BJ (cell line): Measurements from ENCODE around the gene KCTD13. TPM values are rescaled to one million over a fixed set of nuclear protein-coding genes. Genes with fewer than 3 reads are reported as not detected.
A peak's percentile ranks its signal among the peaks of the same experiment; 100 is the strongest.

ENCODE experiments used
- CTCF ChIA-PET: fragments of 350-600 bp; formaldehyde crosslinking; extraction: SDS; loops from one replicate; lab custom pipeline; 2021; ENCODE audit warnings: antibody characterized with exemption, inconsistent platforms; lab: Yijun Ruan, JAX
- POLR2A ChIA-PET: fragments of 300-600 bp; sonication (Branson Sonifier 250); formaldehyde crosslinking; extraction: SDS; loops from one replicate; lab custom pipeline; 2021; ENCODE audit warnings: antibody characterized with exemption; lab: Charles Lee
- DNase-seq: peaks from one replicate; pipeline ENCODE4 v3.0.0-alpha.2; 2011; ENCODE audit warnings: low read depth
- H3K27me3 ChIP-seq: 2 replicates; pipeline ENCODE4 v1.6.0; 2011; ENCODE audit warnings: low read length; ENCODE audit not compliant: control insufficient read depth, insufficient read depth
- H3K36me3 ChIP-seq: 2 replicates; pipeline ENCODE4 v1.5.1; 2011; ENCODE audit warnings: low read length; ENCODE audit not compliant: control insufficient read depth, insufficient read depth
- H3K4me3 ChIP-seq: 2 replicates; pipeline ENCODE4 v1.5.1; 2011; ENCODE audit warnings: low read depth, mild to moderate bottlenecking, control low read depth, low read length
- CTCF ChIP-seq: IDR thresholded peaks from 2 replicates; pipeline ENCODE4 v1.5.1; 2011; ENCODE audit warnings: low read depth, mild to moderate bottlenecking, control low read depth, inconsistent platforms, low read length, moderate library complexity; ENCODE audit not compliant: insufficient read depth
- polyA plus RNA-seq: library from polyadenylated mRNA; depleted of rRNA; stranded (reverse); fragments of >200 nt; gene quantifications from 2 replicates; pipeline ENCODE4 v1.2.3, GENCODE V29; 2011; rRNA removed

Gene KCTD13
- polyA plus RNA-seq, 1 experiment, result 12.3 TPM

- H3K4me3 ChIP-seq, result no peak overlapping the region
- no peaks in the 10 kb centered on the region for H3K27me3 ChIP-seq
- POLR2A ChIA-PET, result interaction anchor here (0.7 kb wide), 1 partner anchor 67 kb away, joined by 13 read pairs; the partner anchor contains the start of gene KCTD13
- TF ChIP-seq CTCF, result no peak
- peaks cover 20% of the 10 kb centered on the region for H3K36me3 ChIP-seq
- CTCF ChIA-PET, result interaction anchor here (0.6 to 2.1 kb wide), 3 partner anchors 10 to 147 kb away, joined by 4 to 13 read pairs (median 4); no protein-coding TSS in a partner anchor
- DNase-seq, result no peak
Observed at GRCh38 chr16:29858149-29858849, 67.7 kb downstream of the KCTD13 start.

GRCh38 chr16:29857133-29857760, 68.8 kb downstream of the KCTD13 start:
- peak; percentile 73 for DNase-seq
- TF ChIP-seq CTCF, result no peak
- H3K27me3 ChIP-seq, result no peaks in the 10 kb centered on the region
- peaks cover 20% of the 10 kb centered on the region for H3K36me3 ChIP-seq
- CTCF ChIA-PET, result interaction anchor here (0.6 to 2.1 kb wide), 5 partner anchors 9 to 149 kb away, joined by 3 to 13 read pairs (median 4); no protein-coding TSS in a partner anchor
- H3K4me3 ChIP-seq, result no peak overlapping the region
- POLR2A ChIA-PET, result interaction anchor here (0.6 to 0.7 kb wide), 2 partner anchors 33 to 68 kb away, joined by 3 to 13 read pairs; partner anchors contain the start of gene KCTD13

Other genes with a start within 250 kb of the KCTD13 start
- gene QPRT, start 247.0 kb downstream of the KCTD13 start, polyA plus RNA-seq, result 4.2 and 4.7 TPM in 2 replicates
- not detected in 2 replicates for gene C16orf54, start 180.2 kb downstream of the KCTD13 start, polyA plus RNA-seq
- gene ZG16, start 148.0 kb downstream of the KCTD13 start, polyA plus RNA-seq, result not detected in 2 replicates
- 43.0 and 68.3 TPM in 2 replicates for gene KIF22, start 135.5 kb downstream of the KCTD13 start, polyA plus RNA-seq
- 105 and 172 TPM in 2 replicates for gene MAZ, start 119.7 kb downstream of the KCTD13 start, polyA plus RNA-seq
- gene PRRT2, start 114.0 kb downstream of the KCTD13 start, polyA plus RNA-seq, result 4.5 and 7.6 TPM in 2 replicates
- gene PAGR1, start 110.1 kb downstream of the KCTD13 start, polyA plus RNA-seq, result 13.9 and 15.6 TPM in 2 replicates
- 219 and 368 TPM in 2 replicates for gene MVP, start 105.8 kb downstream of the KCTD13 start, polyA plus RNA-seq
- 148 and 225 TPM in 2 replicates for gene CDIPT, start 63.0 kb downstream of the KCTD13 start, polyA plus RNA-seq
- gene SEZ6L2, start 26.7 kb downstream of the KCTD13 start, polyA plus RNA-seq, result 8.1 and 19.3 TPM in 2 replicates
- 4.4 and 6.9 TPM in 2 replicates for gene ASPHD1, start 25.7 kb downstream of the KCTD13 start, polyA plus RNA-seq
- gene TMEM219, start 35.9 kb upstream of the KCTD13 start, polyA plus RNA-seq, result 112 and 146 TPM in 2 replicates
- 17.4 and 24.3 TPM in 2 replicates for gene TAOK2, start 47.6 kb upstream of the KCTD13 start, polyA plus RNA-seq
- 7.7 and 9.6 TPM in 2 replicates for gene HIRIP3, start 69.4 kb upstream of the KCTD13 start, polyA plus RNA-seq
- 34.5 and 35.6 TPM in 2 replicates for gene INO80E, start 70.0 kb upstream of the KCTD13 start, polyA plus RNA-seq
- 0.26 and 0.64 TPM in 2 replicates for gene DOC2A, start 84.8 kb upstream of the KCTD13 start, polyA plus RNA-seq
- not detected in 2 replicates for gene C16orf92, start 97.0 kb upstream of the KCTD13 start, polyA plus RNA-seq
- gene TLCD3B, start 105.0 kb upstream of the KCTD13 start, polyA plus RNA-seq, result 0.06 and 0.13 TPM in 2 replicates
- gene ALDOA, start 139.5 kb upstream of the KCTD13 start, polyA plus RNA-seq, result 754 and 1,788 TPM in 2 replicates
- gene PPP4C, start 149.8 kb upstream of the KCTD13 start, polyA plus RNA-seq, result 143 and 209 TPM in 2 replicates
- gene TBX6, start 165.7 kb upstream of the KCTD13 start, polyA plus RNA-seq, result 0.04 TPM in 2 replicates
- 34.6 and 49.1 TPM in 2 replicates for gene YPEL3, start 170.0 kb upstream of the KCTD13 start, polyA plus RNA-seq
- gene GDPD3, start 187.3 kb upstream of the KCTD13 start, polyA plus RNA-seq, result 1.2 and 2.0 TPM in 2 replicates
- 94.8 and 168 TPM in 2 replicates for gene MAPK3, start 197.0 kb upstream of the KCTD13 start, polyA plus RNA-seq